Keratinocyte (primary cell): ENCODE results near the gene PTTG1IP2. TPM values are rescaled to one million over a fixed set of nuclear protein-coding genes. Genes with fewer than 3 reads are reported as not detected.

ENCODE experiments used
- DNase-seq: peaks from one replicate; pipeline ENCODE4 v3.0.0-alpha.2; 2011; ENCODE audit warnings: low read depth, missing footprints, low spot score
- FAIRE-seq: peaks from 2 replicates; lab custom pipeline; 2011; peaks lifted over from hg19 to GRCh38; lab: Jason Lieb, UNC
- H2AFZ ChIP-seq: 2 replicates; pipeline ENCODE4 v1.6.0; 2012; ENCODE audit warnings: low read length, control low read depth, inconsistent platforms; ENCODE audit not compliant: control insufficient read depth
- H3K27ac ChIP-seq: 2 replicates; pipeline ENCODE4 v1.5.1; 2011; ENCODE audit warnings: low read length; ENCODE audit not compliant: control insufficient read depth, insufficient read depth
- H3K27me3 ChIP-seq: 3 replicates; pipeline ENCODE4 v1.6.0; 2011; ENCODE audit warnings: low read length; ENCODE audit not compliant: control insufficient read depth, insufficient read depth; ENCODE audit errors: extremely low read depth
- H3K36me3 ChIP-seq, 2 experiments: 2 replicates in 1 of 2; 3 replicates in 1 of 2; pipeline ENCODE4 v1.5.1; 2011; ENCODE audit warnings: low read length in 2 of 2, mild to moderate bottlenecking in 1 of 2; ENCODE audit not compliant: control insufficient read depth in 2 of 2, insufficient read depth in 2 of 2; ENCODE audit errors: extremely low read depth in 1 of 2
- H3K4me1 ChIP-seq: 3 replicates; pipeline ENCODE4 v1.5.1; 2011; ENCODE audit warnings: low read length; ENCODE audit not compliant: control insufficient read depth, insufficient read depth; ENCODE audit errors: extremely low read depth
- H3K4me2 ChIP-seq: 3 replicates; pipeline ENCODE4 v1.6.0; 2011; ENCODE audit warnings: low read depth, low read length; ENCODE audit not compliant: control insufficient read depth, insufficient read depth; ENCODE audit errors: extremely low read depth
- H3K4me3 ChIP-seq, 3 experiments: fragments of 200-600 bp in 1 of 3; sonication (generic) in 1 of 3; 2 replicates in 2 of 3; 3 replicates in 1 of 3; pipeline ENCODE4 v1.5.1; 2011 to 2016; ENCODE audit warnings: low read length in 3 of 3, mild to moderate bottlenecking in 3 of 3, control low read depth in 2 of 3, inconsistent platforms in 1 of 3, low read depth in 1 of 3, mixed read lengths in 1 of 3, mixed run types in 1 of 3, moderate library complexity in 1 of 3; ENCODE audit not compliant: control insufficient read depth in 2 of 3, insufficient read depth in 2 of 3; ENCODE audit errors: extremely low read depth in 1 of 3
- H3K79me2 ChIP-seq: 2 replicates; pipeline ENCODE4 v1.6.0; 2012; ENCODE audit warnings: low read length; ENCODE audit not compliant: control insufficient read depth, insufficient read depth
- H3K9ac ChIP-seq: 3 replicates; pipeline ENCODE4 v1.6.0; 2011; ENCODE audit warnings: low read length; ENCODE audit not compliant: control insufficient read depth, insufficient read depth; ENCODE audit errors: extremely low read depth
- H3K9me1 ChIP-seq: 3 replicates; pipeline ENCODE4 v1.6.0; 2011; ENCODE audit warnings: low read length; ENCODE audit not compliant: control insufficient read depth, insufficient read depth; ENCODE audit errors: extremely low read depth
- H3K9me3 ChIP-seq: 2 replicates; pipeline ENCODE4 v1.5.1; 2012; ENCODE audit warnings: low read depth, low read length; ENCODE audit not compliant: control insufficient read depth
- H4K20me1 ChIP-seq: 3 replicates; pipeline ENCODE4 v1.6.0; 2011; ENCODE audit warnings: low read length; ENCODE audit not compliant: control insufficient read depth, insufficient read depth; ENCODE audit errors: extremely low read depth
- CTCF ChIP-seq, 3 experiments: IDR thresholded peaks in 1 of 3; conservative IDR thresholded peaks in 1 of 3; optimal IDR thresholded peaks in 1 of 3; 2 replicates in 2 of 3; 3 replicates in 1 of 3; pipeline versions ENCODE3 to v1.5.1; 2011; ENCODE audit warnings: low read length in 3 of 3, mild to moderate bottlenecking in 3 of 3, moderate library complexity in 2 of 3, control low read depth in 1 of 3, inconsistent platforms in 1 of 3; ENCODE audit not compliant: insufficient read depth in 2 of 3; ENCODE audit errors: extremely low read depth in 1 of 3
- EZH2 ChIP-seq: IDR thresholded peaks from one replicate; pipeline ENCODE4 v1.6.1; 2012; ENCODE audit warnings: inconsistent platforms, mild to moderate bottlenecking, low read length, moderate library complexity
- dilution Hi-C: fragments of 300-500 bp; cut with MboI; formaldehyde crosslinking; loops from one replicate; pipeline ENCODE4 v1.7.0; 2020; ENCODE audit warnings: low sequenced_read_pairs; ENCODE audit not compliant: extremely low pct_ligation_motif_present
- polyA plus RNA-seq, 5 experiments: library from polyadenylated mRNA; depleted of rRNA in 3 of 5; stranded (reverse) in 3 of 5; stranded (forward) in 1 of 5; unstranded in 1 of 5; fragments of >200 nt; gene quantifications; 1 replicate in 1 of 5; 2 replicates in 3 of 5; 3 replicates in 1 of 5; pipeline versions ENCODE4 v1.2.1 to v1.2.3, GENCODE V29; 2011 to 2012; ENCODE audit warnings: missing spikeins in 2 of 5, low read depth in 1 of 5, low replicate concordance in 1 of 5

The PTTG1IP2 gene
- polyA plus RNA-seq, 1 donor (not counting 4 experiments of a cell fraction or from before 2014, with no cell fraction given), result not detected

GRCh38 chr7:90446137-90446899 is 23.1 kb upstream of the PTTG1IP2 start:
- no peak overlapping the region for H3K4me3 ChIP-seq
- no peak for FAIRE-seq
- H3K79me2 ChIP-seq, result no peaks in the 10 kb centered on the region
- no peaks in the 10 kb centered on the region for H3K4me1 ChIP-seq
- H3K9ac ChIP-seq, result no peak overlapping the region
- no peaks in the 10 kb centered on the region for H3K27me3 ChIP-seq
- DNase-seq, result no peak
- dilution Hi-C loops, result no loop called here
- no peaks in the 10 kb centered on the region for H3K9me3 ChIP-seq
- H3K9me1 ChIP-seq, result no peaks in the 10 kb centered on the region
- H3K4me2 ChIP-seq, result no peak overlapping the region
- H4K20me1 ChIP-seq, result no peaks in the 10 kb centered on the region
- no peaks in the 10 kb centered on the region for H3K36me3 ChIP-seq
- no peak overlapping the region for H3K27ac ChIP-seq
- TF ChIP-seq EZH2 (no peak), CTCF (optimal IDR thresholded peaks at IDR 0.05 in 1 of 3, IDR thresholded peaks at IDR 0.05 in 1 of 3, conservative IDR thresholded peaks at IDR 0.05 in 1 of 3; ENCODE audit: extremely low read depth in 1 of 3, insufficient read depth in 2 of 3, low read length in 3 of 3) (no peak)
- H2AFZ ChIP-seq, result no peak overlapping the region

- FAIRE-seq, result no peak
- Histone ChIP-seq H3K9me3 (no peaks in the 10 kb centered on the region), H2AFZ (no peak overlapping the region), H3K4me1 (no peaks in the 10 kb centered on the region), H3K9ac (no peak overlapping the region), H3K27me3 (no peaks in the 10 kb centered on the region), H3K9me1 (no peaks in the 10 kb centered on the region), H3K36me3 (no peaks in the 10 kb centered on the region), H3K4me2 (no peak overlapping the region), H3K4me3 (no peak overlapping the region), H3K27ac (no peak overlapping the region), H3K79me2 (no peaks in the 10 kb centered on the region), H4K20me1 (no peaks in the 10 kb centered on the region)
- dilution Hi-C loops, result no loop called here
- no peak for DNase-seq
- TF ChIP-seq EZH2, result no peak
- TF ChIP-seq CTCF (optimal IDR thresholded peaks at IDR 0.05 in 1 of 3, IDR thresholded peaks at IDR 0.05 in 1 of 3, conservative IDR thresholded peaks at IDR 0.05 in 1 of 3; ENCODE audit: extremely low read depth in 1 of 3, insufficient read depth in 2 of 3, low read length in 3 of 3), result no peak
Observed at GRCh38 chr7:90453259-90453891, 16.1 kb upstream of the PTTG1IP2 start.
